Testis (tissue), 3 donors: Measurements from ENCODE around the gene LRP1. TPM values are rescaled to one million over a fixed set of nuclear protein-coding genes. Genes with fewer than 3 reads are reported as not detected.

ENCODE experiments used
- DNase-seq: peaks from one replicate; pipeline ENCODE4 v3.0.0-alpha.2; 2019
- H3K27ac ChIP-seq, 2 donors: fragments of 200-600 bp; sonication (generic); one replicate each; pipeline ENCODE4 v1.5.1; 2019
- H3K27me3 ChIP-seq: fragments of 200-600 bp; sonication (generic); one replicate; pipeline ENCODE4 v1.5.1; 2019
- H3K36me3 ChIP-seq: fragments of 200-600 bp; sonication (generic); one replicate; pipeline ENCODE4 v1.5.1; 2017; ENCODE audit warnings: low read depth; ENCODE audit errors: missing control alignments
- H3K4me1 ChIP-seq: fragments of 200-600 bp; sonication (generic); one replicate; pipeline ENCODE4 v1.5.1; 2019
- H3K4me3 ChIP-seq, 2 donors: fragments of 200-600 bp; sonication (generic); one replicate each; pipeline ENCODE4 v1.5.1; 2017 to 2019
- H3K9me3 ChIP-seq: fragments of 200-600 bp; sonication (generic); one replicate; pipeline ENCODE4 v1.5.1; 2017
- CTCF ChIP-seq, 3 experiments: fragments of 450-650 bp in 2 of 3; fragments of 200-600 bp in 1 of 3; sonication (generic) in 1 of 3; IDR thresholded peaks; one replicate each; pipeline ENCODE4 v1.5.1; 2016 to 2019; ENCODE audit warnings: antibody characterized with exemption in 3 of 3, mild to moderate bottlenecking in 2 of 3, moderate library complexity in 1 of 3
- POLR2A ChIP-seq: fragments of 450-650 bp; IDR thresholded peaks from one replicate; pipeline ENCODE4 v1.6.1; 2017; ENCODE audit warnings: antibody characterized with exemption, mild to moderate bottlenecking, moderate library complexity
- WGBS, 2 donors: methylation state at CpG; one replicate each; pipeline ENCODE4 v1.1.5; 2018; 5-methylcytosine and 5-hydroxymethylcytosine counted together
- intact Hi-C: fragments of 100-400 bp; cut with DNase I; formaldehyde crosslinking; loops from one replicate; pipeline ENCODE4 v1.15.1; 2023; ENCODE audit warnings: low total_unique reads
- polyA plus RNA-seq: library from polyadenylated mRNA; stranded (reverse); fragments of 350-450 nt; fragmentation: Illumina TruSeq; extraction: RNeasy Lipid Tissue Mini Kit (QIAGEN cat#74804); gene quantifications from one replicate; pipeline ENCODE4 v1.2.3, GENCODE V29; 2014; ENCODE audit warnings: low read depth, low replicate concordance; ENCODE audit not compliant: insufficient read depth
- total RNA-seq, 2 donors: library from RNA; depleted of rRNA; stranded (reverse); fragments of >200 nt; gene quantifications; one replicate each; pipeline ENCODE4 v1.2.3, GENCODE V29; 2016

Gene LRP1
- total and polyA plus RNA-seq, 3 donors from 2014 or later = 82.4 to 200 (median 135) TPM

DNA sequence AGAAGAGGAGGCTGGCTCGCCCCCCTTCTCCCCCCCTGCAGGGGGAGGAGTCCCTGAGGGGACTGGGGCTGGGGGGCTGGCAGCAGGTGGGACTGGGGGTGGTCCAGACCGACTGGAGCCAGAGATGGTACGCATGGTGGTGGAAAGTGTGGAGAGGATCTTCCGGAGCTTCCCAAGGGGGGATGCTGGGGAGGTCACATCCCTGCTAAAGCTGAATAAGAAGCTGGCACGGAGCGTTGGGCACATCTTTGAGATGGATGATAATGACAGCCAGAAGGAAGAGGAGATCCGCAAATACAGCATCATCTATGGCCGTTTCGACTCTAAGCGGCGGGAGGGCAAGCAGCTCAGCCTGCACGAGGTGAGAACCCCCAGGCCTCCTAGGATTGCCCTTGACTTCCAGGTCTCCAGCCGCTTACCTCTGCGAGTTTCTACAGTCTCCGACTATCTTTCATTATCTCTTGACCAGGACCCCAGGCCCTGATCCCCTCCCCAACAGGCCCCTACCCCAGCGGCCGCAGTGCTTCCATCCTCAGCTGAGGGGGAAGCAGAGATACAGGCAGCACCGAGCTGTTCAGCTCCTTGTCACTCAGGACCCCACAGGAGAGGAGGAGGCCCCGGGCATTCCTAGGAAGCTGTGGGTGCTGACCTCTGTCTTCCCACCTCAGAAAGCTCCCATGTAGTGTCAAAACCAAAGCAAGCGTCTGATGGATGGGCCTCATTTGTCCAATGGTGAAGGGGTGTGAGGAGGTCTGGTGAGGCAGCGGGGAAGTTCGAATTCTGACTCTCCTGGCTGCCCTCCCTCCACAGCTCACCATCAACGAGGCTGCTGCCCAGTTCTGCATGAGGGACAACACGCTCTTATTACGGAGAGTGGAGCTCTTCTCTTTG, 36.4 kb upstream of the LRP1 start:
- H3K4me1 ChIP-seq = peaks cover 38% of the 10 kb centered on the region
- no peaks in the 10 kb centered on the region for H3K9me3 ChIP-seq
- H3K27me3 ChIP-seq = no peaks in the 10 kb centered on the region
- WGBS, 2 donors = 72 to 73% methylated on average over 21 to 25 of the region's 25 CpGs
- no peak overlapping the region for H3K4me3 ChIP-seq
- no peaks in the 10 kb centered on the region for H3K36me3 ChIP-seq
- TF ChIP-seq POLR2A (no peak), CTCF (IDR thresholded peaks at IDR 0.05) (no peak)
- peak overlapping the region; percentile 55 to 100 for H3K27ac ChIP-seq
- intact Hi-C loops = no loop called here
- no peak for DNase-seq

GRCh38 chr12:57092529-57092862, 35.8 kb upstream of the LRP1 start:
- H3K9me3 ChIP-seq = no peaks in the 10 kb centered on the region
- no peaks in the 10 kb centered on the region for H3K36me3 ChIP-seq
- no peaks in the 10 kb centered on the region for H3K27me3 ChIP-seq
- WGBS, 2 donors = 78 to 79% methylated on average over 4 to 5 of the region's 5 CpGs
- no peak for DNase-seq
- H3K4me3 ChIP-seq = no peak overlapping the region
- peaks cover 38% of the 10 kb centered on the region for H3K4me1 ChIP-seq
- H3K27ac ChIP-seq = peak overlapping the region; percentile 55 to 100
- TF ChIP-seq CTCF (IDR thresholded peaks at IDR 0.05) = no peak
- no peak for TF ChIP-seq POLR2A
- intact Hi-C loops = no loop called here

DNA sequence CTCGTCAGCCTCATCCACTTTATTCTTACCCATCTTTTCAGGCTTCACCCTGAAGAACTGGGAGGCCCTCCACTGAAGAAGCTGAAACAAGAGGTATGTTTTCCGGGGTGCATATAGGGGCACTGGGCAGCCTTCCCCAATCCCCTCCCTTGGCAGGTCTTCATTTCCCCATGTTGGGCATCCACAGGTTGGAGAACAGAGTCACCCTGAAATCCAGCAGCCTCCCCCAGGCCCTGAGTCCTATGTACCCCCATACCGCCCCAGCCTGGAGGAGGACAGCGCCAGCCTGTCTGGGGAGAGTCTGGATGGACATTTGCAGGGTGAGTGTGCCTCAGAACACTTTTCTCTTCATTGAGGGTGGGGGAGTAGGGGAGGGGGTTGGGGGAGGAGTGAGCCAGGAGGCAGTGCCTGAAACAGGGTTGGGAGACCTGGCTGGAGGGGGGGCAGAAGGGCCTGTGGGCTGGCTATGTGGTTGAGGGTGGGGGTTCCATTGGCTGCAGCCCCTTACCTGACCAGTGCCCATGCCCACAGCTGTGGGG, 35.3 kb upstream of the LRP1 start:
- peaks cover 38% of the 10 kb centered on the region for H3K4me1 ChIP-seq
- 80 to 81% methylated on average over 4 of the region's 4 CpGs for WGBS, 2 donors
- TF ChIP-seq POLR2A (no peak), CTCF (IDR thresholded peaks at IDR 0.05) (no peak)
- H3K27ac ChIP-seq = peak overlapping the region; percentile 55 to 100
- H3K9me3 ChIP-seq = no peaks in the 10 kb centered on the region
- H3K4me3 ChIP-seq = no peak overlapping the region
- intact Hi-C loops = no loop called here
- DNase-seq = no peak
- no peaks in the 10 kb centered on the region for H3K27me3 ChIP-seq
- no peaks in the 10 kb centered on the region for H3K36me3 ChIP-seq

DNA sequence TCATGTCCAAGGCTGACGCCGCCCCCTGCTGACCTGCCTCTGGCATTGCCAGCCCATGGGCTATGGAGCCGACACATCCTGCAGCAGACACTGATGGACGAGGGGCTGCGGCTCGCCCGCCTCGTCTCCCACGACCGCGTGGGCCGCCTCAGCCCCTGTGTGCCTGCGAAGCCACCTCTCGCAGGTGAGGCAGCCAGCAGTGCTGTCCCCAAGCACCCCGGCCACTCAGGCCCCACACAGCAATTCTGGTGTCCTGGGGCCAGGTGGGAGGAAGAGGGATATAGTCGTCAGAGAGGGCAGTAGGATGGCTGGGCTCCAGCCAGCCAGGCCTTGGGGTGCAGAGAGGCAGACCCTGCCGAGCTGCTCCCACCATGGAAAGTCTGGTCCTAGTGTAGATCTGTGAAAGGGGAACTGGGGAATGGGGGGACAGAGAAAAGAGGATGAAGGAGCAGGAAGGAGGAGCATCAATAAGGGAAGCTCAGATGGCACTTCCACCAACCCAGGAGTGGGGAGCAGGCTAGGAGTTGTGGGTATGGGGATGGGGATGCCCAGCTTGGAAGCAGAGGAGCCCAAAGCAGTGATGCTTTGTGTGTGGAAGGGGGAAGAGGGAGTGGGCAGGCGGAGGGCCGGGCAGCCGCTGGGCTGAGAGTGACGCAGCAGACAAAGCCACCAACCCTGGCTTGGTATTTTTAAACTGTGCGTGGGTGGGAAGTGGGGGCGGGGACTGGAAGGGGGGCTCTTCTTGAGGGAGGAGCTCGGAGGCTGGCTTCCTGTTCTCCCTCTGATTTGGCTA, 34.7 kb upstream of the LRP1 start:
- Histone ChIP-seq H3K4me1 (peaks cover 38% of the 10 kb centered on the region), H3K36me3 (no peaks in the 10 kb centered on the region), H3K27ac (peak overlapping the region; percentile 55 to 100), H3K27me3 (no peaks in the 10 kb centered on the region), H3K9me3 (no peaks in the 10 kb centered on the region), H3K4me3 (no peak overlapping the region)
- TF ChIP-seq POLR2A = no peak
- TF ChIP-seq CTCF (IDR thresholded peaks at IDR 0.05) = peak in 2 of 3 experiments; percentile 6 to 29
- WGBS, 2 donors = 23 to 37% methylated on average over 12 to 15 of the region's 24 CpGs
- peak; percentile 81 for DNase-seq
- intact Hi-C loops = no loop called here
